ENCODE data around the gene SERPINB12. TPM values are rescaled to one million over a fixed set of nuclear protein-coding genes. Genes with fewer than 3 reads are reported as not detected.

SERPINB12 gene
- total RNA-seq, 1 donor from 2014 or later, result not detected

- no peak overlapping the region for H3K4me3 Mint-ChIP-seq (ENCODE audit: low read depth)
- TF ChIP-seq, protein P1, sequence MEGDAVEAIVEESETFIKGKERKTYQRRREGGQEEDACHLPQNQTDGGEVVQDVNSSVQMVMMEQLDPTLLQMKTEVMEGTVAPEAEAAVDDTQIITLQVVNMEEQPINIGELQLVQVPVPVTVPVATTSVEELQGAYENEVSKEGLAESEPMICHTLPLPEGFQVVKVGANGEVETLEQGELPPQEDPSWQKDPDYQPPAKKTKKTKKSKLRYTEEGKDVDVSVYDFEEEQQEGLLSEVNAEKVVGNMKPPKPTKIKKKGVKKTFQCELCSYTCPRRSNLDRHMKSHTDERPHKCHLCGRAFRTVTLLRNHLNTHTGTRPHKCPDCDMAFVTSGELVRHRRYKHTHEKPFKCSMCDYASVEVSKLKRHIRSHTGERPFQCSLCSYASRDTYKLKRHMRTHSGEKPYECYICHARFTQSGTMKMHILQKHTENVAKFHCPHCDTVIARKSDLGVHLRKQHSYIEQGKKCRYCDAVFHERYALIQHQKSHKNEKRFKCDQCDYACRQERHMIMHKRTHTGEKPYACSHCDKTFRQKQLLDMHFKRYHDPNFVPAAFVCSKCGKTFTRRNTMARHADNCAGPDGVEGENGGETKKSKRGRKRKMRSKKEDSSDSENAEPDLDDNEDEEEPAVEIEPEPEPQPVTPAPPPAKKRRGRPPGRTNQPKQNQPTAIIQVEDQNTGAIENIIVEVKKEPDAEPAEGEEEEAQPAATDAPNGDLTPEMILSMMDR (IDR thresholded peaks at IDR 0.05; ENCODE audit: unreplicated experiment), result no peak
- no peak overlapping the region for H3K27ac Mint-ChIP-seq
- DNase-seq (ENCODE audit: low spot score, unreplicated experiment), result no peak
- H3K4me1 Mint-ChIP-seq (ENCODE audit: low read depth), result no peaks in the 10 kb centered on the region
- no peaks in the 10 kb centered on the region for H3K27me3 Mint-ChIP-seq
- no peaks in the 10 kb centered on the region for H3K9me3 Mint-ChIP-seq (ENCODE audit: low read depth)
- no peaks in the 10 kb centered on the region for H3K36me3 Mint-ChIP-seq (ENCODE audit: insufficient read depth)
Observed at GRCh38 chr18:63604791-63605567, 62.8 kb downstream of the SERPINB12 start.

DNA sequence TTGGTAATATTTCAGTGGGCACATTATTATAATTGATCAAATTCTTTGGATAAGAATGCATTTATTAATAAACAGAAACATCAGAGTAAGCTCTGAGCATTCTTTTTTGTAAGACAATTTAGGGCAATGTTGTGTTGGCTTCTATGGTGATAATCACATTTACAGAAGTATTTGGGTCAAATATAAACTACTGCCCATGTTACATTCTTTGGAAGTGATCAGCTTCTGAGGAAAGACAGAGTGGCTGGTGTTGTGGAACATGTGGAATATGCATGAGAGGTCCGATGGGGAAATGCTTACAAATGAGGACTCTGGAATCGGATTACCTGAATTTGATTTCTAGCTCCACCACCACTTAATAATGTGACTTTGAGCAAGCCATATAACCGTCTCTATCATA is 64.4 kb downstream of the SERPINB12 start:
- Mint-ChIP-seq H3K9me3 (ENCODE audit: low read depth) (no peaks in the 10 kb centered on the region), H3K27ac (no peak overlapping the region), H3K27me3 (no peaks in the 10 kb centered on the region), H3K36me3 (ENCODE audit: insufficient read depth) (no peaks in the 10 kb centered on the region), H3K4me1 (ENCODE audit: low read depth) (no peaks in the 10 kb centered on the region), H3K4me3 (ENCODE audit: low read depth) (no peak overlapping the region)
- no peak for DNase-seq (ENCODE audit: low spot score, unreplicated experiment)
- TF ChIP-seq, protein P1 (IDR thresholded peaks at IDR 0.05; ENCODE audit: unreplicated experiment), result no peak

- TF ChIP-seq, protein P1 (IDR thresholded peaks at IDR 0.05; ENCODE audit: unreplicated experiment), result no peak
- Mint-ChIP-seq H3K27ac (no peak overlapping the region), H3K4me1 (ENCODE audit: low read depth) (peaks cover 2% of the 10 kb centered on the region), H3K9me3 (ENCODE audit: low read depth) (no peaks in the 10 kb centered on the region), H3K4me3 (ENCODE audit: low read depth) (no peak overlapping the region), H3K36me3 (ENCODE audit: insufficient read depth) (no peaks in the 10 kb centered on the region), H3K27me3 (no peaks in the 10 kb centered on the region)
- no peak for DNase-seq (ENCODE audit: low spot score, unreplicated experiment)
Observed at GRCh38 chr18:63613420-63613819, 71.3 kb downstream of the SERPINB12 start.

DNA sequence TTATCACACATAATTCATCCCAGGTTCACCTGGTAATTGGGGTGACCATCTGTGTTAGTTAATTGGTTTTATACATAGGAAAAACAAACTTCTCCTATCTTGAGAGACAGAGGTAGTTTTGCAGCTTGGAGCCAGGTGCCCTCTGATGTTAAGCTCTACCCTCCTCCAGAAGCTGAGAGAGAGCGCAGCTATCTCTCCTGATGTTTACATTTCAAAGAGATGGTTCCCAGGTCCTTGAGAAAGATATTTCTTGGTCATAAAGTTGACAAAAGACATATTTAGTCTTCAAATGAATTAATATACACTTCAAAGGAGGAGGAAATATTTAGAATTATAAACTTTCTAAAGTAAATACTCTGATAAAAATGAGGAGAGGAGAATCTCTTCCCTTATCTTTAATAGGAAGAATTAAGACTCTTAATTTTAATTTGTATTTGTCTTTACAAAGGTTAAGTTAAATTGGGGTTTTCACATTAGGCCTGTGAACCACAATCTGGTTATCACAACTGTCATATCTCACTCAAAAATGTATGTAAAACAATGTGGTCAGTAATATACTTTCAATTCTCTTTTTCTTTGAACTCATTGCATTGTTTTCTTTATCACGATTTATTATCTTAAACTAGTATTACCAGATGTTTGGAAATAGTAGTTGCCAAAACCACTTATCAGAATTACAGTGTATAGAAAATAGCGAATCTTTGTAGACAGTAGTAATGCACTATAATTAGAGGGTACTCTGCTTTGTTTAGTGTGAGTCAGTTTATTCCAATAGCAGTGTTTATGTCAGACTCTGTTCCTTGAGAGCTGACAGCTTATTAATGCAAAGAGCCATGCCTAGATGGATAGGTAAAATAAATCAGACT is 75.1 kb downstream of the SERPINB12 start:
- H3K4me1 Mint-ChIP-seq (ENCODE audit: low read depth), result peaks cover 2% of the 10 kb centered on the region
- no peak overlapping the region for H3K4me3 Mint-ChIP-seq (ENCODE audit: low read depth)
- H3K27me3 Mint-ChIP-seq, result no peaks in the 10 kb centered on the region
- H3K9me3 Mint-ChIP-seq (ENCODE audit: low read depth), result peaks cover 5% of the 10 kb centered on the region
- no peak for DNase-seq (ENCODE audit: low spot score, unreplicated experiment)
- no peaks in the 10 kb centered on the region for H3K36me3 Mint-ChIP-seq (ENCODE audit: insufficient read depth)
- TF ChIP-seq, protein P1 (IDR thresholded peaks at IDR 0.05; ENCODE audit: unreplicated experiment), result no peak
- H3K27ac Mint-ChIP-seq, result no peak overlapping the region

DNA sequence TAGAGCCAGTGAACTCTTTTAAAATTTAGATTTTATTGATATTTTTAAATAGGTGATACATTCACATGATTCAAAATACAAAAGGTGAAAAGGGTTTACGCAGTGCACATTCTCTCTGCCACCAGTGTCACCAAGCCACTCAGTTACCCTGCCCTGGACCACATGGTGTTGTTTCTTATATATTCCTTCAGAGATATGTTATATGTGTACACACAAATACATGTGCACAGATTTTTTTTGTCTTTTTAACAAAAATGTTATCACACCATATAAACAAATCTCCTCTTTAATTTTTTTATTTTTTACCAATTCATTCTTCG is 75.7 kb downstream of the SERPINB12 start:
- no peak for DNase-seq (ENCODE audit: low spot score, unreplicated experiment)
- Mint-ChIP-seq H3K4me1 (ENCODE audit: low read depth) (peaks cover 2% of the 10 kb centered on the region), H3K4me3 (ENCODE audit: low read depth) (no peak overlapping the region), H3K27me3 (no peaks in the 10 kb centered on the region), H3K36me3 (ENCODE audit: insufficient read depth) (no peaks in the 10 kb centered on the region), H3K9me3 (ENCODE audit: low read depth) (peaks cover 5% of the 10 kb centered on the region), H3K27ac (no peak overlapping the region)
- TF ChIP-seq, protein P1 (IDR thresholded peaks at IDR 0.05; ENCODE audit: unreplicated experiment), result no peak

Other genes with a start within 250 kb of the SERPINB12 start
- gene BCL2, start 222.6 kb upstream of the SERPINB12 start, total RNA-seq, result 3.8 and 4.1 TPM in 2 replicates
- gene KDSR, start 175.2 kb upstream of the SERPINB12 start, total RNA-seq, result 38.1 and 38.7 TPM in 2 replicates
- 49.1 and 56.4 TPM in 2 replicates for gene VPS4B, start 119.9 kb upstream of the SERPINB12 start, total RNA-seq
- 0.22 TPM in 1 of 2 replicates, not detected in the other for gene SERPINB5, start 65.4 kb upstream of the SERPINB12 start, total RNA-seq
- gene SERPINB13, start 45.0 kb downstream of the SERPINB12 start, total RNA-seq, result not detected in 2 replicates
- not detected in 2 replicates for gene SERPINB4, start 101.9 kb downstream of the SERPINB12 start, total RNA-seq
- not detected in 2 replicates for gene SERPINB3, start 119.5 kb downstream of the SERPINB12 start, total RNA-seq
- not detected in 2 replicates for gene SERPINB11, start 160.6 kb downstream of the SERPINB12 start, total RNA-seq
- gene SERPINB7, start 233.0 kb downstream of the SERPINB12 start, total RNA-seq, result not detected in 2 replicates

Measured in progenitor cell of endocrine pancreas (in vitro differentiated cells).